GM19099 (cell line): ENCODE measurements around the gene CBFA2T3.
A peak's percentile ranks its signal among the peaks of the same experiment; 100 is the strongest.

Experiments
- POLR2A ChIP-seq: IDR thresholded peaks from 3 replicates; pipeline ENCODE4 v1.6.1; 2011; ENCODE audit warnings: low read depth; ENCODE audit not compliant: insufficient read length; ENCODE audit errors: extremely low read depth

The CBFA2T3 gene

GRCh38 chr16:88991813-88992350 lies 14.9 kb upstream of the CBFA2T3 start:
- no peak for TF ChIP-seq POLR2A

- TF ChIP-seq POLR2A = no peak
Measured at GRCh38 chr16:88989852-88990547, 13.0 kb upstream of the CBFA2T3 start.

- no peak for TF ChIP-seq POLR2A
Measured at GRCh38 chr16:88988980-88989811, 12.2 kb upstream of the CBFA2T3 start.

GRCh38 chr16:88985521-88985920 lies 8.5 kb upstream of the CBFA2T3 start:
- no peak for TF ChIP-seq POLR2A

GRCh38 chr16:88983771-88984687 lies 7.0 kb upstream of the CBFA2T3 start:
- no peak for TF ChIP-seq POLR2A

- TF ChIP-seq POLR2A = no peak
Measured at GRCh38 chr16:88983165-88983564, 6.2 kb upstream of the CBFA2T3 start.

GRCh38 chr16:88982286-88983084 lies 5.5 kb upstream of the CBFA2T3 start:
- TF ChIP-seq POLR2A = no peak

GRCh38 chr16:88979353-88980015 lies 2.5 kb upstream of the CBFA2T3 start:
- no peak for TF ChIP-seq POLR2A

GRCh38 chr16:88978608-88979346 lies 1.8 kb upstream of the CBFA2T3 start:
- peak; percentile 51 for TF ChIP-seq POLR2A

- peak; percentile 9 for TF ChIP-seq POLR2A
Measured at GRCh38 chr16:88977812-88978607, 1.0 kb upstream of the CBFA2T3 start.

GRCh38 chr16:88976366-88977017 lies 515 bp downstream of the CBFA2T3 start:
- no peak for TF ChIP-seq POLR2A
